ENCODE data around the gene KPNA6. TPM values are rescaled to one million over a fixed set of nuclear protein-coding genes. Genes with fewer than 3 reads are reported as not detected.

Gene KPNA6
- total and polyA plus RNA-seq, 9 of the 15 experiments (the other 6 are each of a cell fraction or from before 2014, with no cell fraction given), result 20.1 to 54.6 (median 32.2) TPM

GRCh38 chr1:32104127-32104526 lies 3.7 kb upstream of the KPNA6 start (continued):
- TF ChIP-seq RAD21 (CRISPR knock-in tag; conservative IDR thresholded peaks at IDR 0.05 in 1 of 2, IDR thresholded peaks at IDR 0.05 in 1 of 2) (peak in 1 of 2 experiments; percentile 33; a peak in 2 of 4 replicates), HDGF (IDR thresholded peaks at IDR 0.05) (0 out of 2 replicates have a peak, but pooled peaks have one; percentile 42), GABPB1 (CRISPR knock-in tag; IDR thresholded peaks at IDR 0.05) (0 out of 2 replicates have a peak, but pooled peaks have one; percentile 46), LCOR (CRISPR knock-in tag; IDR thresholded peaks at IDR 0.05) (0 out of 2 replicates have a peak, but pooled peaks have one; percentile 48), YY1 (IDR thresholded peaks at IDR 0.05; ENCODE audit: borderline replicate concordance in 1 of 3, control insufficient read depth in 1 of 3, extremely low read depth in 1 of 3, insufficient read depth in 3 of 3, insufficient read length in 1 of 3, insufficient replicate concordance in 2 of 3, low read depth in 1 of 3, low read length in 2 of 3) (peak in 1 of 3 experiments; percentile 50), ZNF764 (CRISPR knock-in tag; IDR thresholded peaks at IDR 0.05; ENCODE audit: low read depth) (0 out of 2 replicates have a peak, but pooled peaks have one; percentile 56), HES1 (IDR thresholded peaks at IDR 0.05; ENCODE audit: low read depth) (no peak), JUND (IDR thresholded peaks at IDR 0.05; ENCODE audit: borderline replicate concordance, low read depth, low read length) (0 out of 2 replicates have a peak, but pooled peaks have one; percentile 5), JUND (tag; IDR thresholded peaks at IDR 0.05; ENCODE audit: borderline replicate concordance, low read depth, low read length) (no peak), DACH1 (IDR thresholded peaks at IDR 0.05; ENCODE audit: partially characterized antibody) (peak; percentile 15)
